K562 (cell line): ENCODE measurements around the gene CYLD. TPM values are rescaled to one million over a fixed set of nuclear protein-coding genes. Genes with fewer than 3 reads are reported as not detected.
A peak's percentile ranks its signal among the peaks of the same experiment; 100 is the strongest.

ENCODE experiments used
- ATAC-seq: fragments of 200-7000 bp; cut with Tn5 transposase; 3 replicates; pipeline ENCODE4 v1.9.1; 2020; ENCODE audit warnings: moderate library complexity
- BruUV-seq: library from RNA; stranded (reverse); fragments of 400-500 nt; replicated peaks from 2 replicates; lab custom pipeline; 2021; lab: Mats Ljungman, UMichigan
- CTCF ChIA-PET: fragments of 300-600 bp; formaldehyde crosslinking; extraction: SDS; loops from one replicate; lab custom pipeline; 2021; ENCODE audit warnings: low intra/inter-chr PET ratio; lab: Yijun Ruan, JAX
- POLR2A ChIA-PET: fragments of 300-600, 350-650 bp; sonication (Branson Sonifier 250); formaldehyde crosslinking; extraction: SDS; loops from one replicate; lab custom pipeline; 2021; ENCODE audit warnings: antibody characterized with exemption, inconsistent platforms; lab: Yijun Ruan, JAX
- DNase-seq, 4 experiments: peaks; one replicate each; pipeline versions ENCODE4 v3.0.0 to v3.0.0-alpha.2; 2011 to 2018; ENCODE audit warnings: low spot score in 3 of 4, mixed read lengths in 3 of 4; ENCODE audit errors: extremely low read depth in 1 of 4
- FAIRE-seq: peaks from 2 replicates; lab custom pipeline; 2011; peaks lifted over from hg19 to GRCh38; lab: Jason Lieb, UNC
- H2AFZ ChIP-seq: 2 replicates; pipeline ENCODE4 v1.6.0; 2011; ENCODE audit warnings: low read depth, low read length, control low read depth, inconsistent platforms
- H3K27ac ChIP-seq: fragments of 200-600 bp; 3 replicates; pipeline ENCODE4 v1.8.0; 2011; ENCODE audit warnings: low read depth, mild to moderate bottlenecking, control low read depth, inconsistent platforms, low read length, moderate library complexity, mixed read lengths; ENCODE audit errors: extremely low read depth
- H3K27me3 ChIP-seq, 2 experiments: fragments of 300-600 bp in 1 of 2; 2 replicates in 1 of 2; 3 replicates in 1 of 2; pipeline versions ENCODE4 v1.6.0 to v1.8.0; 2011; ENCODE audit warnings: inconsistent platforms in 2 of 2, low read length in 2 of 2, mild to moderate bottlenecking in 1 of 2, mixed read lengths in 1 of 2, moderate library complexity in 1 of 2; ENCODE audit not compliant: control insufficient read depth in 2 of 2, insufficient read depth in 2 of 2
- H3K36me3 ChIP-seq: fragments of 300-600 bp; 3 replicates; pipeline ENCODE4 v1.8.0; 2011; ENCODE audit warnings: mild to moderate bottlenecking, low read length, inconsistent platforms; ENCODE audit not compliant: control insufficient read depth, insufficient read depth
- H3K4me1 ChIP-seq, 2 experiments: fragments of 200-600 bp in 1 of 2; replicated peaks in 1 of 2; 2 replicates in 1 of 2; 3 replicates in 1 of 2; pipeline versions ENCODE4 v1.5.1 to v1.8.0; 2011; ENCODE audit warnings: inconsistent platforms in 2 of 2, low read length in 2 of 2, mild to moderate bottlenecking in 1 of 2, mixed read lengths in 1 of 2, moderate library complexity in 1 of 2; ENCODE audit not compliant: control insufficient read depth in 2 of 2, insufficient read depth in 2 of 2
- H3K4me2 ChIP-seq: 2 replicates; pipeline ENCODE4 v1.6.1; 2011; ENCODE audit warnings: low read length, control low read depth, inconsistent platforms, mixed read lengths; ENCODE audit not compliant: insufficient read depth
- H3K4me3 ChIP-seq: fragments of 200-600 bp; sonication (generic), shearing (Covaris generic); 2 replicates; pipeline ENCODE4 v1.5.1; 2016; ENCODE audit warnings: control low read depth, inconsistent platforms
- H3K79me2 ChIP-seq: fragments of 200-600 bp; 3 replicates; pipeline ENCODE4 v1.8.0; 2011; ENCODE audit warnings: low read length, inconsistent platforms; ENCODE audit not compliant: control insufficient read depth, insufficient read depth
- H3K9ac ChIP-seq, 2 experiments: 2 replicates each; pipeline versions ENCODE4 v1.6.0 to v1.6.1; 2011; ENCODE audit warnings: low read depth in 2 of 2, low read length in 2 of 2, control low read depth in 1 of 2, inconsistent platforms in 1 of 2, mild to moderate bottlenecking in 1 of 2, mixed read lengths in 1 of 2; ENCODE audit not compliant: insufficient read depth in 1 of 2
- H3K9me1 ChIP-seq: one replicate; pipeline ENCODE4 v1.6.0; 2011; ENCODE audit warnings: inconsistent platforms, mild to moderate bottlenecking, low read length, moderate library complexity; ENCODE audit not compliant: control insufficient read depth, insufficient read depth
- H3K9me3 ChIP-seq: replicated peaks from 2 replicates; pipeline ENCODE4 v1.5.1; 2011; ENCODE audit warnings: low read depth, low read length, inconsistent platforms; ENCODE audit not compliant: control insufficient read depth, insufficient read depth
- H4K20me1 ChIP-seq: replicated peaks from 2 replicates; pipeline ENCODE4 v1.6.1; 2011; ENCODE audit warnings: low read length, inconsistent platforms, mixed read lengths; ENCODE audit not compliant: control insufficient read depth, insufficient read depth
- ATF1 ChIP-seq, 2 experiments: fragments of 450-650 bp in 1 of 2; IDR thresholded peaks; 2 replicates each; pipeline ENCODE4 v1.6.1; 2016; ENCODE audit warnings: missing compliant biosample characterization in 1 of 2, missing genetic modification characterization in 1 of 2
- BHLHE40 ChIP-seq: IDR thresholded peaks from 2 replicates; pipeline ENCODE4 v1.6.1; 2011; ENCODE audit warnings: low read length, improper control_type of control experiment
- E2F3 ChIP-seq: fragments of 250-450 bp; sonication (Bioruptor Pico); IDR thresholded peaks from 2 replicates; pipeline ENCODE4 v1.4.0; 2020; ENCODE audit warnings: mild to moderate bottlenecking
- FOSL1 ChIP-seq: fragments of 200-800 bp; sonication (Bioruptor generic); conservative IDR thresholded peaks from 2 replicates; pipeline ENCODE4 v1.6.1; 2016; ENCODE audit warnings: missing genetic modification characterization, missing compliant biosample characterization
- GABPA ChIP-seq: fragments of 200-800 bp; sonication (Bioruptor generic); conservative IDR thresholded peaks from 2 replicates; pipeline ENCODE4 v1.6.1; 2016; ENCODE audit warnings: low read depth, missing genetic modification characterization, missing compliant biosample characterization
- GATAD2A ChIP-seq: fragments of 450-650 bp; IDR thresholded peaks from 2 replicates; pipeline ENCODE4 v1.6.1; 2017
- JUND ChIP-seq, 2 experiments: IDR thresholded peaks; 2 replicates in 1 of 2; 3 replicates in 1 of 2; pipeline ENCODE4 v1.6.1; 2011; ENCODE audit warnings: borderline replicate concordance in 2 of 2, low read depth in 2 of 2, low read length in 2 of 2, improper control_type of control experiment in 1 of 2, missing biosample characterization in 1 of 2, missing genetic modification characterization in 1 of 2, missing genetic modification reagents in 1 of 2
- SNIP1 ChIP-seq: fragments of 450-650 bp; IDR thresholded peaks from 2 replicates; pipeline ENCODE4 v1.7.1; 2017; ENCODE audit warnings: low read depth, mild to moderate bottlenecking
- SPI1 ChIP-seq: IDR thresholded peaks from 2 replicates; pipeline ENCODE4 v1.6.1; 2011; ENCODE audit warnings: low read depth, low read length, control low read depth, borderline replicate concordance
- U2AF1 ChIP-seq: fragments of 200-400 bp; formaldehyde crosslinking; optimal IDR thresholded peaks from 2 replicates; pipeline ENCODE3; 2017; ENCODE audit warnings: mild to moderate bottlenecking, low read depth, low read length, moderate library complexity
- ZNF12 ChIP-seq: sonication (generic); formaldehyde crosslinking; IDR thresholded peaks from 2 replicates; pipeline ENCODE4 v1.4.0; 2020; ENCODE audit warnings: mild to moderate bottlenecking, missing genetic modification reagents
- ZNF134 ChIP-seq: fragments of 250-450 bp; sonication (Bioruptor Pico); conservative IDR thresholded peaks from 2 replicates; pipeline ENCODE4 v1.4.0; 2020
- WGBS: fragments of 100-300 bp; shearing (Covaris generic); methylation state at CpG from one replicate; pipeline ENCODE4 v1.1.6; 2016; ENCODE audit warnings: low coverage, mixed read lengths; ENCODE audit not compliant: insufficient coverage; ENCODE audit errors: missing lambda C conversion rate; 5-methylcytosine and 5-hydroxymethylcytosine counted together
- in situ Hi-C: fragments of 300-500 bp; cut with MboI; formaldehyde crosslinking; loops from 4 replicates; pipeline ENCODE4 v1.15.0; 2018; ENCODE audit warnings: inconsistent platforms, mixed read lengths
- intact Hi-C: fragments of 100-400 bp; cut with micrococcal nuclease; formaldehyde crosslinking; loops from 2 replicates; pipeline ENCODE4 v1.14.2; 2022
- polyA plus RNA-seq, 8 experiments: library from polyadenylated mRNA; depleted of rRNA in 4 of 8; stranded (reverse) in 5 of 8; unstranded in 3 of 8; fragments of >200 nt; fragmentation: Nextera tagmentation in 2 of 8; fragmentation: Illumina TruSeq in 1 of 8; extraction: Ambion mirVana in 2 of 8; extraction: Trizol in 1 of 8; gene quantifications; 2 replicates each; pipeline versions ENCODE4 v1.2.1 to v1.2.3, GENCODE V29; 2011 to 2014; ENCODE audit warnings: inconsistent platforms in 1 of 8, missing spikeins in 1 of 8
- total RNA-seq, 7 experiments: library from RNA; depleted of rRNA in 6 of 7; stranded (reverse); fragments of >200 nt in 6 of 7; fragmentation: Illumina TruSeq in 2 of 7; extraction: Trizol in 2 of 7; gene quantifications; 2 replicates each; pipeline versions ENCODE4 v1.2.1 to v1.2.3, GENCODE V29; 2011 to 2021; ENCODE audit warnings: low replicate concordance in 1 of 7
- TF ChIP-seq, protein P1 (sequence below): sonication (generic); formaldehyde crosslinking; IDR thresholded peaks from 2 replicates; pipeline ENCODE4 v1.5.0; 2020; ENCODE audit warnings: missing genetic modification reagents
- TF ChIP-seq, protein P2 (sequence below), 2 experiments: fragments of 450-650 bp in 1 of 2; sonication (generic) in 1 of 2; formaldehyde crosslinking in 1 of 2; IDR thresholded peaks in 1 of 2; conservative IDR thresholded peaks in 1 of 2; 2 replicates each; pipeline versions ENCODE4 v1.6.1 to v1.8.1; 2016 to 2023; ENCODE audit warnings: mild to moderate bottlenecking in 2 of 2, moderate library complexity in 2 of 2, inconsistent platforms in 1 of 2, missing genetic modification reagents in 1 of 2
- TF ChIP-seq, protein P3 (sequence below): fragments of 450-650 bp; formaldehyde crosslinking; IDR thresholded peaks from 2 replicates; pipeline ENCODE4 v1.4.0; 2020; ENCODE audit warnings: mild to moderate bottlenecking, mixed read lengths

Gene CYLD
- total and polyA plus RNA-seq, 9 of the 15 experiments (the other 6 are each of a cell fraction or from before 2014, with no cell fraction given): 3.4 to 7.4 (median 5.3) TPM

DNA sequence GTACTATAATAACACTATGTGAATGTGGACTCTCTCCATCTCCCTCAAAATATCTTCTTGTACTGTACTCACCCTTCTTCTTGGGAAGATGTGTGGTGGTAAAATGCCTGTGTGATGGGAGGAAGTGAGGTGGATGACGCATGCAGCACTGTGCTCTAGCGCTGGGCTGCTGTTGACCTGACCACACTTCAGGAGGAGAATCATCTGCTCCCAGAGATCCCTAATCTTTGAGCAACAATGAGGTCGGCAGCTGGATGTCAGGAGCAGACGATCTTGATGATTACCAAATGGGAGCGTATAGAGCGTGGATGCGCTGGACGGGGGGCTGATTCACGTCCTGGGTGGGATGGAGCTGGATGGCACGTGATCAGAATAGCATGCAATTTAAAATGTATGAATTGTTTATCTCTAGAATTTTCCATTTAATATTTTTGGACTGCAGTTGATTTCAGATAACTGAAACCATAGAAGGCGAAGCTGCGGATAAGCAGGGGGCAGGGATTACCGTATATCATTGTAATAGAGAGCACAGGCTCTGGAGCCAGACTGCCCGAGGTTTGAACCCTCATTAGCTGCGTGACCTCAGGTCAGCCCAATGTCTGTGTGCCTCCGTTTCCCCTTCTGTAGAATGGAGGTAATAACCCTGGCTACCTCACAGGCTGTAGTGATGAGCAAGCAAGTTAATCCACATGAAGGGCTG is 23.7 kb upstream of the CYLD start:
- no peak for ATAC-seq
- no peaks in the 10 kb centered on the region for H3K9me3 ChIP-seq
- DNase-seq: no peak
- in situ Hi-C loops: no loop called here
- no peak overlapping the region for H2AFZ ChIP-seq
- ChIA-PET POLR2A (interaction anchor here (0.7 kb wide), 1 partner anchor 422 kb away, joined by 3 read pairs; no protein-coding TSS in a partner anchor), CTCF (no interaction called here)
- intact Hi-C loops: no loop called here
- no peak overlapping the region for H3K9ac ChIP-seq
- peaks cover 7 to 47% of the 10 kb centered on the region in 2 experiments; a peak in 4 of 5 replicates for H3K27me3 ChIP-seq
- no peak overlapping the region for H3K27ac ChIP-seq
- no peaks in the 10 kb centered on the region for H4K20me1 ChIP-seq
- TF ChIP-seq ZNF12 (CRISPR knock-in tag): no peak
- peak; percentile 37; the same call in 1 of the 2 replicates for TF ChIP-seq SPI1
- TF ChIP-seq BHLHE40: peak; percentile 56
- no peak for TF ChIP-seq SNIP1
- TF ChIP-seq JUND (IDR thresholded peaks at IDR 0.05; ENCODE audit: borderline replicate concordance, low read depth, low read length): peak; percentile 32; the same call in 1 of the 2 replicates
- TF ChIP-seq JUND (tag; IDR thresholded peaks at IDR 0.05; ENCODE audit: borderline replicate concordance, low read depth, low read length): peak; percentile 43; the same call in 1 of the 3 replicates
- peak; percentile 41; the same call in 1 of the 2 replicates for TF ChIP-seq GABPA (tag)
- TF ChIP-seq FOSL1 (tag): peak; percentile 72
- TF ChIP-seq, protein P1, sequence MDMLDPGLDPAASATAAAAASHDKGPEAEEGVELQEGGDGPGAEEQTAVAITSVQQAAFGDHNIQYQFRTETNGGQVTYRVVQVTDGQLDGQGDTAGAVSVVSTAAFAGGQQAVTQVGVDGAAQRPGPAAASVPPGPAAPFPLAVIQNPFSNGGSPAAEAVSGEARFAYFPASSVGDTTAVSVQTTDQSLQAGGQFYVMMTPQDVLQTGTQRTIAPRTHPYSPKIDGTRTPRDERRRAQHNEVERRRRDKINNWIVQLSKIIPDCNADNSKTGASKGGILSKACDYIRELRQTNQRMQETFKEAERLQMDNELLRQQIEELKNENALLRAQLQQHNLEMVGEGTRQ (CRISPR knock-in tag): peak; percentile 27; the same call in 1 of the 2 replicates
- TF ChIP-seq GATAD2A: no peak
- TF ChIP-seq U2AF1: no peak
- TF ChIP-seq, protein P2, sequence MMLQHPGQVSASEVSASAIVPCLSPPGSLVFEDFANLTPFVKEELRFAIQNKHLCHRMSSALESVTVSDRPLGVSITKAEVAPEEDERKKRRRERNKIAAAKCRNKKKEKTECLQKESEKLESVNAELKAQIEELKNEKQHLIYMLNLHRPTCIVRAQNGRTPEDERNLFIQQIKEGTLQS (IDR thresholded peaks at IDR 0.05): peak; percentile 21; the same call in 1 of the 2 replicates
- TF ChIP-seq, protein P2 (CRISPR knock-in tag; conservative IDR thresholded peaks at IDR 0.05): no peak
- no peak for TF ChIP-seq E2F3 (CRISPR knock-in tag)
- TF ChIP-seq, protein P3, sequence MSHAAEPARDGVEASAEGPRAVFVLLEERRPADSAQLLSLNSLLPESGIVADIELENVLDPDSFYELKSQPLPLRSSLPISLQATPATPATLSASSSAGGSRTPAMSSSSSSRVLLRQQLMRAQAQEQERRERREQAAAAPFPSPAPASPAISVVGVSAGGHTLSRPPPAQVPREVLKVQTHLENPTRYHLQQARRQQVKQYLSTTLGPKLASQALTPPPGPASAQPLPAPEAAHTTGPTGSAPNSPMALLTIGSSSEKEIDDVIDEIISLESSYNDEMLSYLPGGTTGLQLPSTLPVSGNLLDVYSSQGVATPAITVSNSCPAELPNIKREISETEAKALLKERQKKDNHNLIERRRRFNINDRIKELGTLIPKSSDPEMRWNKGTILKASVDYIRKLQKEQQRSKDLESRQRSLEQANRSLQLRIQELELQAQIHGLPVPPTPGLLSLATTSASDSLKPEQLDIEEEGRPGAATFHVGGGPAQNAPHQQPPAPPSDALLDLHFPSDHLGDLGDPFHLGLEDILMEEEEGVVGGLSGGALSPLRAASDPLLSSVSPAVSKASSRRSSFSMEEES (CRISPR knock-in tag): peak; percentile 43; the same call in 1 of the 2 replicates
- no peak for TF ChIP-seq ATF1 (CRISPR knock-in tag; IDR thresholded peaks at IDR 0.05)
- TF ChIP-seq ATF1 (tag; IDR thresholded peaks at IDR 0.05): 0 out of 2 replicates have a peak, but pooled peaks have one; percentile 14
- no peak for TF ChIP-seq ZNF134 (CRISPR knock-in tag)
- FAIRE-seq: no peak
- no peaks in the 10 kb centered on the region for H3K36me3 ChIP-seq
- no peaks in the 10 kb centered on the region for H3K79me2 ChIP-seq
- BruUV-seq: no TSS peak
- no peak overlapping the region for H3K4me2 ChIP-seq
- no peaks in the 10 kb centered on the region for H3K9me1 ChIP-seq
- WGBS: 3% methylated on average over 16 of the region's 16 CpGs
- no peaks in the 10 kb centered on the region; a peak in 1 of 5 replicates for H3K4me1 ChIP-seq
- no peak overlapping the region for H3K4me3 ChIP-seq
